GM12875 (cell line): ENCODE measurements around the gene ARFRP1.

Experiments
- H3K4me3 ChIP-seq: one replicate; pipeline ENCODE4 v1.5.1; 2011; ENCODE audit warnings: low read depth, low read length, control low read depth
- CTCF ChIP-seq: IDR thresholded peaks from 2 replicates; pipeline ENCODE4 v1.5.1; 2011; ENCODE audit warnings: low read depth, mild to moderate bottlenecking, control low read depth, inconsistent platforms, low read length, moderate library complexity, borderline replicate concordance; ENCODE audit not compliant: insufficient read depth

ARFRP1 gene, protein sequence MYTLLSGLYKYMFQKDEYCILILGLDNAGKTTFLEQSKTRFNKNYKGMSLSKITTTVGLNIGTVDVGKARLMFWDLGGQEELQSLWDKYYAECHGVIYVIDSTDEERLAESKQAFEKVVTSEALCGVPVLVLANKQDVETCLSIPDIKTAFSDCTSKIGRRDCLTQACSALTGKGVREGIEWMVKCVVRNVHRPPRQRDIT

GRCh38 chr20:63707558-63708300 lies at the start of gene ARFRP1, which contains the start of gene ZGPAT:
ARFRP1 (minus strand) TSS chr20:63707976; CDS start chr20:63707091, 885 bp downstream.
ZGPAT (plus strand) TSS chr20:63708039; CDS start chr20:63708581, 542 bp downstream.
- H3K4me3 ChIP-seq: peak within 1 kb of the TSS; percentile 77
- no peak for TF ChIP-seq CTCF

DNA sequence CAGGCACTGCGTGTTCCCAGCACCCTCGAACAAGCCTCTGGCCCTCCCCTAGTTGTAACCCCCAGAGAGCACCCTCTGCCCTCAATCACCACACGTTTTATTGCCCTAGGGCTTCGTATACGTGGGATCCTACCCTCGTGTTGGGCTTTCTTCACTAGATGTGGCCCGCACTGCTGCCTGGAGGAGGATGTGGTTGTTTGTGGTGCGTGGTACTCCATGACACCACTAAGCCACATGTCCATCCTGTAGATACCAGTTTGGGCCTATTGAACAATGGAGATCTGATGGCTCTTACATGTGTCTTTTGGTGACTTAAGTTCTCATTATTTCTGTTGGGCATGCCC lies 48.8 kb upstream of the ARFRP1 start:
- no peak overlapping the region for H3K4me3 ChIP-seq
- TF ChIP-seq CTCF: no peak

GRCh38 chr20:63755933-63756647 lies 48.3 kb upstream of the ARFRP1 start:
- H3K4me3 ChIP-seq: no peak overlapping the region
- no peak for TF ChIP-seq CTCF

DNA sequence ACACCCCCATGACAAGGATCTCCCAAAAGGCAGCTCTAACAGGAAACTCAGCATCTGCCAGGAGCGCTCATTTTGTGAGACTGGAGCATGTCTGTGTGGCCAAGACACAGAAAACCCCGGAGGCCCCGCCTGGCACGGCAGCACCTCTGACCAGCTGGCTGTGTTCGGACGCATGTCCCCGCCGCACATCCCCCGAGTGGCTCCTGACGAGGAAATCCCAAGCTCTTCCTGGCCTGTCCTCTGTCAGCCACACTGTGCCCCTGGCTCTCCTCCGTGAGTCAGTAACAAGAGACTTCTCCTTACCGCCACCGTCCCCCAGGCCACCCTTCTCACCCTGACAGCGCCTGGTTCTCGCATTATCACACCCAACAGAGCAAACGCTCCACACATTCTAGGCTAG lies 46.2 kb upstream of the ARFRP1 start:
- H3K4me3 ChIP-seq: no peak overlapping the region
- no peak for TF ChIP-seq CTCF

DNA sequence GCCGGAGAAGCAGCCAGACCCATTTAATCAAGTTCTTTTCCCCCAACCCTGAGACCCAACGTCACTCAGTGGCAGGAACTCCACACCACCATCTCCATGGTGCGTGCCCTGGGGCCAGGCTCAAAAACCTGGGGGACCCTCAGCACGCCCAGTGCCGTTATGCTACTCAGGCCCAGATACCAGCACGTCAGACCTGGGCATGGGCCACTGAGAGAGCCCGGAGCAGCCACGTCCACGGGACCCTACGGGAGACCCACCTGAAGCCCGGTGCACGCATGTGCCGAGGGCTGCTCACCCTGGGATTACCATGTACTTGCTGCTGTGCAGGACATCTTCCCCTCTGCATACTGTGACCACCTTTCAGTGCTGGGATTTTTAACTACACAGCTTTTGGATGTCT lies 45.6 kb upstream of the ARFRP1 start:
- TF ChIP-seq CTCF: no peak
- no peak overlapping the region for H3K4me3 ChIP-seq

GRCh38 chr20:63752411-63753101 lies 44.8 kb upstream of the ARFRP1 start:
- TF ChIP-seq CTCF: no peak
- no peak overlapping the region for H3K4me3 ChIP-seq
